ENCODE data around the gene SEPSECS.

Gene SEPSECS

DNA sequence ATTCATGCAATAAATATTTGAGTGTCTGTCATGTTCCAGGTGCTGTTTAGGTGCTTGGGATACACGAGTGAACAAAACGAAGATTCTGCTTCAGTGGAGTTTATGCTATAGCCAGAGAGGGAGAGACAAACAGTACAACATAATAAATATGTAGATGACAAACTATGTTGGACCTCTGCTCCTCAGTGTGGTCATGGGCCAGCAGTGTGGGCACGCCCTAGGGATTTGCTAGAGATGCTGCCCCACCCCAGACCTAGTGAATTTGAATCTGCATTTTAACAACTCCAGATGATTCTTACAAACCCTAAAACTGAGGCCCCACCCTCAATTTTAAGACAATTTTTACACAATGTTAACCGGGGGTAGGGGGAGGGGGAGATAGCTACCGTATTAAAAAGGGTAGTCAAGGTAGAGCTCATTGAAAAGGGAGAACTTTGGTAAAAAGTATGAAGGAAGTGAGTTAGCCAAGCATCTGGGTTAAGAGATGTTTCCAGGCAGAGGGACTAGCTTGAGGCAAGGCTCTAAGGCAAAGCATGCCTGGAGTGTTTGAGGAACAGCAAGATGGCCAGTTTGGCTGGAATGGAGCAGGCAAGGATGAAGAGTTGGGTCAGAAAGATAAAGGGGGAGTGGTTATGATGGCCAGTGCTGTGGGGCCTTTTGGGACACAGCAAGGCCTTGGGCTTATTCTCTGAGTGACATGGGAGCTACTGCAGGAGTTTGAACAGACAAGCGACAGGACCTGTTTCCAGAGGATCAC is 42.4 kb downstream of the SEPSECS start:
- no peak overlapping the region for H3K4me3 ChIP-seq (ENCODE audit: low read depth, low read length)
- TF ChIP-seq, protein P1, sequence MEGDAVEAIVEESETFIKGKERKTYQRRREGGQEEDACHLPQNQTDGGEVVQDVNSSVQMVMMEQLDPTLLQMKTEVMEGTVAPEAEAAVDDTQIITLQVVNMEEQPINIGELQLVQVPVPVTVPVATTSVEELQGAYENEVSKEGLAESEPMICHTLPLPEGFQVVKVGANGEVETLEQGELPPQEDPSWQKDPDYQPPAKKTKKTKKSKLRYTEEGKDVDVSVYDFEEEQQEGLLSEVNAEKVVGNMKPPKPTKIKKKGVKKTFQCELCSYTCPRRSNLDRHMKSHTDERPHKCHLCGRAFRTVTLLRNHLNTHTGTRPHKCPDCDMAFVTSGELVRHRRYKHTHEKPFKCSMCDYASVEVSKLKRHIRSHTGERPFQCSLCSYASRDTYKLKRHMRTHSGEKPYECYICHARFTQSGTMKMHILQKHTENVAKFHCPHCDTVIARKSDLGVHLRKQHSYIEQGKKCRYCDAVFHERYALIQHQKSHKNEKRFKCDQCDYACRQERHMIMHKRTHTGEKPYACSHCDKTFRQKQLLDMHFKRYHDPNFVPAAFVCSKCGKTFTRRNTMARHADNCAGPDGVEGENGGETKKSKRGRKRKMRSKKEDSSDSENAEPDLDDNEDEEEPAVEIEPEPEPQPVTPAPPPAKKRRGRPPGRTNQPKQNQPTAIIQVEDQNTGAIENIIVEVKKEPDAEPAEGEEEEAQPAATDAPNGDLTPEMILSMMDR (conservative IDR thresholded peaks at IDR 0.05; ENCODE audit: low read depth, low read length), result no peak
- DNase-seq (ENCODE audit: low read depth), result no peak

DNA sequence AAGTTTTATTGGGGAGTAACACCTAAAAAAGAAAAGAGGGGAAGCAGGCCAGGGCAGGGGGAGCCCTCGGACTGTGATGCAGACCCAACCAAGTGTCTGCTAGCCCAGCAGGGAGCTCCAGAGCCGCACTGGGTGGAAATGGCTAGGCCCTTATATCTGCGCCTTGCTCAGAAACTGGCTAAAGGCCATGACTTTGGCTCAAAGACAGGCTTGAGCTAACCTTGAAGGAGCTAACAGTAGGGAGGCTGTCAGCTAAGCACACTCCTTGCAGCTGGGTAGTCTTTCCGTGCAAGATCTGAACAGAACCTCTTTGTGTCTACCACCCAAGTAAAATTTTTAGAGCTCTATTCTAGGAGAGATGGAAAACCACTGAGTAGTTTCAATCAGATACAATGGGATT is 43.0 kb downstream of the SEPSECS start:
- H3K4me3 ChIP-seq (ENCODE audit: low read depth, low read length), result no peak overlapping the region
- DNase-seq (ENCODE audit: low read depth), result no peak
- TF ChIP-seq, protein P1 (conservative IDR thresholded peaks at IDR 0.05; ENCODE audit: low read depth, low read length), result no peak

DNA sequence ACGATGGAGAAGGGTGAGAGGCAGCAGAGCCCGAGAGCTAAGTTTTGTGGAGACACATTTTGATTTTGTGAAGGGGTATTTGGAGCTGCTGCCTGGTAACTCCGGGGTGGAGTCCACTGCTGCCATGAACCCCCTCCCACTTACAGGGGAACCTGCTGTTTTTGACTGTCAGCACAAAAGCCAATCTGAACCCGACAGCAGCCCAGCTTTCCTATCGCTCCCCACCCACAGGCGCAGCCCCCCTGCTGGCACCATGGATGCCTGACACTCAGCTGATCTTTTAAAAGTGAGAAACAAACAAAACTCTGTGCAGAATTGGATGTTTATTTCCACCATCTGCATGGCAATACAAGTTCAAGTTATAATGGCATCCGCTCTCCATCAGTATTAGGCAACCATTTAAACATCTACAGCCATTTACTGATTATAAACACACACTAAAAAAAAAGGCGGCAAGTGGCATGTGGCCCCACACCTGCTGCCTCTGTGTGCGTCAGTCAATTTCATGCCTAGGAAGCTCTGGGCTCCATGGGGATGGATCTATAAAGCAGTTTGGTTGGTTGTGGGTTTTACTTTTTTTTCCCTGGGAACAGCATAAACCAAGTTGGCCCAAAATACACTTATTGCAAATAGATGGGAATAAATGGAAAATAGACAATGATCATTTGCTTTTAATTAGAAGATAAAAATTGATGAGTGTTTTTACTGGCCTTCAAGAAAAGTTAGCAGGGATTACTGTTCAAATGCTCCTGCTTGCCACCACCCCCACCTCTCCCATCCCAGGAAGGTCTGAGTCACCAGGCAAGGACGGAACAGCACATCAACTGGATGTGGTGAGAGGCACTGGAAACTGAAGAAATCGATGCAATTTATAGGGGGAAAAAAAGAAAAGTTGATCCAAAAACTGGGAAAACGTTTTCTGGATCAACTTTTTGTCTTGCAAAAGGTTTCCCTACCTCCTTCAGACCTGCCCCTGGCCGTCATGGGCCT is 46.0 kb downstream of the SEPSECS start:
- TF ChIP-seq, protein P1 (conservative IDR thresholded peaks at IDR 0.05; ENCODE audit: low read depth, low read length), result no peak
- no peak overlapping the region for H3K4me3 ChIP-seq (ENCODE audit: low read depth, low read length)
- peak; percentile 57 for DNase-seq (ENCODE audit: low read depth)

DNA sequence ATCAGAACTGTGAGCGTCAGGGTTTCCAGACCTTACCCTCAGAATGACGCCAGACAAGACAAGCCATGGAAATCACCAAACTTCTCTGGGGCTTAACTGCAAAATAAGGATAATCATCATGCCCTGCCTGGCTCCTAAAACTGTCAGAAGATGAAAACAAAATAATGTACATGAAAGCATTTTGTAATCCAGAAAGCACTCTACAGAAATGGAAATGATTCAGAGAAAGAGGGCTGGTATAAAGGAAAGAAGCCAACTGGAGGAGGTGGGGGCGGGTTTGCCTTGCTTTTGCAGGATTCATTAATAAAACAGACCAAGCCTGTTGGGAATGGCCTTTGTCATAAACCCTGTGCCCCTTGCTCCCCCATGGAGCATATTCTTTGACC is 47.3 kb downstream of the SEPSECS start:
- TF ChIP-seq, protein P1 (conservative IDR thresholded peaks at IDR 0.05; ENCODE audit: low read depth, low read length), result no peak
- no peak overlapping the region for H3K4me3 ChIP-seq (ENCODE audit: low read depth, low read length)
- DNase-seq (ENCODE audit: low read depth), result no peak

DNA sequence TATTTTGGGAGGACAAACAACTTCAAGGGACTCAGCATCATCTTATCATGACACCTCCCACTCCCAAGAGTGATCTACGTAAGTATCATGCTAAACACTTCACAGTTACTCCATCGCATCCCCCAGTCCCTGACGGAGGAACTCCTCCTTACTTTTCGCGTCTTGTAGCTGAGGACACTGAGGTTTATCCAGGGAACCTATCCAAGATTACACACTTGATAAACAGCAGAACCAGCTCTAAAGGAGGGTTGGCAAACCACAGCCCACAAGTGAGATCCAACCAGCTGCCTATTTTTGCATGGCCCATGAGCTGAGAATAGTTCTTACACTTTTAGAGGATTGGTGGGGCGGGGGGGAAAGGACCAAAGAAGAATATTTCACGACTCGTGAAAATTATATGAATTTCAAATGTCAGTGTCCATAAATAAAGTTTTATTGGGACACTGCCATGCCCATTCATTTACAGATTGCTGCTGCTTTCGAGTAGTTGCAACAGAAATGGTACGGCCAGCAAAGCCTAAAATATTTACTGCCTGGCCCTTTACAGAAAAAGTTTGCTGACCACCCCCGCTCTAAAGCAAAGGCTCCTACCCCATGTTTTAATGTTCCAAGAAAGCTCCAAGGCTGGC is 47.8 kb downstream of the SEPSECS start:
- no peak for DNase-seq (ENCODE audit: low read depth)
- H3K4me3 ChIP-seq (ENCODE audit: low read depth, low read length), result no peak overlapping the region
- TF ChIP-seq, protein P1 (conservative IDR thresholded peaks at IDR 0.05; ENCODE audit: low read depth, low read length), result no peak

DNA sequence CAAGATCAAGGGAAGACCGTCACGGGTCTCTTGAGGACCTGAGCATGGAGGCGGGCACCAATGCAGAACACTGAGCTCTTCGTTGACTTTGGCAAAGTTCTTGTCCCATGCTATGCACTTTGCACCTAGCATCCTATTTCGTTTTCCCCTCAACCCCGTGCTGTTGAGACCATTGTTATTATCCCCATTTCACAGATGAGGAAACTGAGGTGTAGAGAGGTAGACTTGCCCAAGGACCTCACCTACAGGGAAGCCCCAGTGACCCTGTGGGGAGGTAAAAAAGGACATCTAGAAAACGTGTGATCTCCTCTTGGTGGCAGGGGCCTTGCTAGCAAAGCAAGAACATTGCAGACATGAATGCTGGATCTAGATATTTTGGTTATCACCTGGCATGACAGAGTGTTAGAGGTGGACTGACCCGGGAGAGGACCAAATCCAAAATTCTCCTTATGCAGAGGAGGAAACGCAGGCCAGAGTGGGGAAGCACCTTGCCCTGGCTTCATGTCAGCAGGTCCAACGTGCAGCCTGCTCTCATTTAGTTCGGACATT is 48.5 kb downstream of the SEPSECS start:
- DNase-seq (ENCODE audit: low read depth), result no peak
- TF ChIP-seq, protein P1 (conservative IDR thresholded peaks at IDR 0.05; ENCODE audit: low read depth, low read length), result no peak
- no peak overlapping the region for H3K4me3 ChIP-seq (ENCODE audit: low read depth, low read length)
